ENCODE data around the gene OR1F1.

OR1F1 gene

GRCh38 chr16:3246002-3246401, 58.0 kb downstream of the OR1F1 start:
- H3K4me3 ChIP-seq (ENCODE audit: low read depth, low read length), result no peak overlapping the region

DNA sequence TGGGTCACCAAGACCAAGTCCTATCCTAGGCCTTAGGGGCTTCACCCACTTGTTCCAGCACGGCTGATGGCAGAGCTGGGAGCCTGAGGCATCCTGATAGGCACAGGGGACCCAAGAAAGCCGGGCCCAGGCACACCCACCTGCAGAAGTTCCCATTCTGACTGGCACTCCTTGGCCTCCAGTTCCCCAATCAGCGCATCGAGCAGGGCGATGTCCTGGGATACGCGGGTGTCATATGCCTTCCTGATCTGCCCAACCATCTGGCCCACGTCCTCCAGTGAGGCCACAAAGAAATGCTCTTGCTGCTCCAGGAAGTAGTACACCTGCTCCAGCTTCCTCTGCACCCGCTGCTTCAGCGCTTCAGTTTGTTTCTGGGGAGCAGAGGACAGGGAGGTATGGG, 58.9 kb downstream of the OR1F1 start:
- no peak overlapping the region for H3K4me3 ChIP-seq (ENCODE audit: low read depth, low read length)

- no peak overlapping the region for H3K4me3 ChIP-seq (ENCODE audit: low read depth, low read length)
Measured at GRCh38 chr16:3248596-3248995, 60.6 kb downstream of the OR1F1 start.

DNA sequence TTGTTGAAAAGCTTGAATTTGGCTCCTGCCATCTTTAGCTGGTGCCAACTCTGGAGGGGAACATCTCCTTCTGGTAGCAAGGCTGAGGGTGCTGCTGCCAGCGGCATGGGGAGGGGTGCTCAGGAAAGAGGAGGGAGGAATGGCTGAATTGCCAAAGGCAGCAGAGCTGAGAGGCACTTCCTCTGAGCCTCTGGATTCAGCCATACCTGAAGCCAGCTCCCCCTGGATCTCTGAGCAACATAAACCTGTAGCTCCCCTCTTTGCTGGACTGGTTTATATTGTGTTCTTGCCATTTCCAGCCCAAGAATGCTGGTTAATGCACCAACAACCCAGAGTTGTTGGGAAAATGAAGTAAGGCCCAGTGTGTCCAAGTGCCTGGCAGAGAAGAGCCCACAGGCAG, 61.0 kb downstream of the OR1F1 start:
- H3K4me3 ChIP-seq (ENCODE audit: low read depth, low read length), result no peak overlapping the region

DNA sequence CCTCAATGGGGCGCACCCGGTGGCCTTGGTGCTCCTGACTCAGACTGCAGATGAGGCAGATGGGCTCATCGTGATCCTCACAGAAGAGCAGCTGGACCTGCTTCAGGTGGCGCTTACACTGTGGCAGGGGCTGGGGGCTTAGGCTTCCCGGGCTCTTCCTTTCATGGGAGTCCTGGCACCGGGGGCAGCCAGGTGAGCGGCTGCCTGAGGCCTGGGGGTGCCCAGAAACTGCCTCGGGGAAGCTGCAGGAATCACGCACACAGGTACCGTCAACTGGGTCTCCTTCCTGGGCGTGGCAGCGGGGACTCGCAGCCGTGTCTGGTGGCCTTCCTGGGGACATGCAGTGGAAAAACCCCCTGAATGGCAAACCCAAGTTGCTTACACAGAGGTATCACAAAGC, 61.4 kb downstream of the OR1F1 start:
- no peak overlapping the region for H3K4me3 ChIP-seq (ENCODE audit: low read depth, low read length)

- H3K4me3 ChIP-seq (ENCODE audit: low read depth, low read length), result no peak overlapping the region
Measured at GRCh38 chr16:3252967-3253366, 65.0 kb downstream of the OR1F1 start.

DNA sequence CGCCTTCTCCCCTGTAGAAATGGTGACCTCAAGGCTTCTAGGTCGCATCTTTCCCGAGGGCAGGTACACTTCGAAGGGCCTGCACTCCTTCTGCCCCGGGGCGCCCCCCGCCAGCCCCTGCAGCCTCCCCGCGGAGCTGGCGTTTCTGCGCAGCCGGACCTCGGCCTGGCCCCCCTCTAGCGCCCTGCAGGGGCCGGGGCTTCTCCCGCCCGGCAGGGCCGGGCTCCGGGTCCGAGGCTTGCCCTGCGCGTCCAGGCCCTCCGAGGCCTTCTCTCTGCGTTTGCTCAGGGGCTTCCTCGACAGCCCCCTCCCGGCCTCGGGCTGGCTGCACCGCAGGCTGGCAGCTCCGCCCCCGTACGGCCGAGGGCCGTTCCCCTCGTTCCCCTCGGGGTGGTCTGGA, 66.3 kb downstream of the OR1F1 start:
- no peak overlapping the region for H3K4me3 ChIP-seq (ENCODE audit: low read depth, low read length)
